ENCODE measurements around the gene OR1I1.

OR1I1 gene

GRCh38 chr19:15075806-15076205 lies 6.2 kb upstream of the OR1I1 start:
- TF ChIP-seq CTCF (IDR thresholded peaks at IDR 0.05), result no peak

DNA sequence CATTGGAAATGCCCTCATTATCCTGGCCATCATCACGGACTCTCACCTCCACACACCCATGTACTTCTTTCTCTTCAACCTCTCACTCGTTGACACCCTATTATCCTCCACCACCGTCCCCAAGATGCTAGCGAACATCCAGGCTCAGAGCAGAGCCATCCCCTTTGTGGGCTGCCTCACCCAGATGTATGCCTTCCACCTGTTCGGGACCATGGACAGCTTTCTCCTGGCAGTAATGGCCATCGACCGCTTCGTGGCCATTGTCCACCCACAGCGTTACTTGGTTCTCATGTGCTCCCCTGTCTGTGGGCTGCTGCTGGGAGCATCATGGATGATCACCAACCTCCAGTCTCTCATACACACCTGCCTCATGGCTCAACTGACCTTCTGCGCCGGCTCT lies 5.2 kb downstream of the OR1I1 start:
- TF ChIP-seq CTCF (IDR thresholded peaks at IDR 0.05), result no peak

GRCh38 chr19:15091918-15092753 lies 10.1 kb downstream of the OR1I1 start:
- TF ChIP-seq CTCF (IDR thresholded peaks at IDR 0.05), result peak; percentile 59

- no peak for TF ChIP-seq CTCF (IDR thresholded peaks at IDR 0.05)
Measured at GRCh38 chr19:15093001-15093400, 11.0 kb downstream of the OR1I1 start.

- TF ChIP-seq CTCF (IDR thresholded peaks at IDR 0.05), result no peak
Measured at GRCh38 chr19:15096223-15096622, 14.2 kb downstream of the OR1I1 start.

- TF ChIP-seq CTCF (IDR thresholded peaks at IDR 0.05), result no peak
Measured at GRCh38 chr19:15098460-15098859, 16.4 kb downstream of the OR1I1 start.

- TF ChIP-seq CTCF (IDR thresholded peaks at IDR 0.05), result no peak
Measured at GRCh38 chr19:15099017-15099582, 17.1 kb downstream of the OR1I1 start.

All from LNCAP (cell line).